Activated CD8-positive, alpha-beta memory T cell treated with anti-CD3 and anti-CD28 coated beads, Interleukin-2, amount 50 U/mL, for 4 hours (primary cell): ENCODE data around the gene UVSSA.
"Not testable (repeated sequence)": the region's sequence is repeated elsewhere in the genome, so short reads cannot be mapped to it uniquely, and the experiment has no call there.

Experiments
- DNase-seq: peaks from one replicate; pipeline ENCODE4 v3.0.0-alpha.2; 2020

Gene UVSSA

DNA sequence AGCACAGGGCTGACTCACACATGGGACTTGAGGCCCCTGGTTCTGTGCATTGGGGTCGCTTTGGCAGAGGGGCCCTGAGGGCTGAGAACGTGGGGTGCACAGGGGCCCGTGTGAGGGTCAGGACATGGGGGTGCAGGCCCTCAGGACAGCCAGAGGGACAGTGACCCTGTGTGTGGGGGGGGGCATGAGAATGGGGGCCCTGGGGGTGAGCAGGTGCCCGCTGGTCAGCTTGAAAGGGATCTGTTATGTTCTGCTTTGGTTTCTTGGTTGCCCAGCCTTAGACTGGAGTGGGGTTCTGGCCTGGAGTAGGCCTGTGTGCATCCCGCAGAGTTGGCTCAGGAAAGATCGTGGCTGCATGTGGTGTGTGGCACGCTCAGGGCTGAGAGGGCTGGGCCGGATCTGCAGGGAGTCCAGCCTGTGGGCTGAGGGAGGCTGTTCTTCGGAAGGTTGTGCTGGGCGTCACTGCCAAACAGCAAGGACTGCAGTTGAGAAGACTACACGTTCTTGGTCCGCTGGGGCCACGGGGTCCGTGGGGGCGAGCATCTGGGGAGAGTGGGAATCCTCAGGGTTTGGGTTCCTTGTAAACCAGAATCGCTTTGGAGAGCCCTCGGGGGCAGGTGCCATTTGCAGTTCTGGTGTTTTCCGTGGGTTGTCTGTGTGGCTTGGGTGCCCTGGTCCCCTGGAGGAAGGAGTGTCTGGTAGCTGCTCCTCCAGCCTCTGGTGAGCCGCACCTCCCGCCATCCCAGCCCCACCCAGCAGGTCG, 15.2 kb upstream of the UVSSA start:
- DNase-seq: no peak

DNA sequence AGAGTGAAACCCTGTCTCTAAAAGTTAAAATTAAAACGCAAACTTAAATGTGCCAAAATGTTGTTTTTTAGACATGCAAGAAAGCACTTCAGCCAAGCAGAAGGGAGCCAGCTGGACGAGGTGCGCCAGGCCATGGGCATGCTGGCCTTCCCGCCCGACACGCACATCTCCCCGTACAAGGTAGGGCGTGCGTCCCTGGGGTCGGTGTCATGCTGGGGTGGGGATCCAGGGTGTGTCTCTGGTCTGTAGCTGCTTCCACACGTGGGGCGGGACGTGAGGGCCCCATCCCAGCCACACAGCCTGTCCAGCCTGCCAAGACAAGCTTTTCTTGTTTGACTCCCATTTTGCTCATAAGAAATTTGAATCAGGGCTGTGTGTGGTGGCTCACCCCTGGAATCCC, 14.3 kb upstream of the UVSSA start:
- no peak for DNase-seq

DNA sequence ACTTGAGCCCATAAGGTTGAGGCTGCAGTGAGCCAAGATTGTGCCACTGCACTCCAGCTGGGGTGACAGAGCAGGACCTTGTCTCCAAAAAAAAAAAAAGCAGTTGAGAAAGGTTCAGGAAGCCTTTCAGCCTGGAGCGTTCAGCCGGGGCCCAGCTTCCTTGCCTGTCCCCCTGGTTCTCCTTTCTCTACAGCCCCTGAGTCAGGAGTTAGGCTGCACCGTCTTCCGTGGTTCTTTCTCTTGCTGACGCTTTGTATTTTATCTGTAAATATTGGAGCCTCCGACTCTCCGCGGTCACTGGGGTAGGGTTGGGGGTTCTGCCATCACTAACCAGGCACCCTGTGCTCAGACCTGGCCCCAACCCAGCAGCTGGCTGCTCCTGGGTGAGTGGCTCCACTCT, 13.8 kb upstream of the UVSSA start:
- DNase-seq: no peak

DNA sequence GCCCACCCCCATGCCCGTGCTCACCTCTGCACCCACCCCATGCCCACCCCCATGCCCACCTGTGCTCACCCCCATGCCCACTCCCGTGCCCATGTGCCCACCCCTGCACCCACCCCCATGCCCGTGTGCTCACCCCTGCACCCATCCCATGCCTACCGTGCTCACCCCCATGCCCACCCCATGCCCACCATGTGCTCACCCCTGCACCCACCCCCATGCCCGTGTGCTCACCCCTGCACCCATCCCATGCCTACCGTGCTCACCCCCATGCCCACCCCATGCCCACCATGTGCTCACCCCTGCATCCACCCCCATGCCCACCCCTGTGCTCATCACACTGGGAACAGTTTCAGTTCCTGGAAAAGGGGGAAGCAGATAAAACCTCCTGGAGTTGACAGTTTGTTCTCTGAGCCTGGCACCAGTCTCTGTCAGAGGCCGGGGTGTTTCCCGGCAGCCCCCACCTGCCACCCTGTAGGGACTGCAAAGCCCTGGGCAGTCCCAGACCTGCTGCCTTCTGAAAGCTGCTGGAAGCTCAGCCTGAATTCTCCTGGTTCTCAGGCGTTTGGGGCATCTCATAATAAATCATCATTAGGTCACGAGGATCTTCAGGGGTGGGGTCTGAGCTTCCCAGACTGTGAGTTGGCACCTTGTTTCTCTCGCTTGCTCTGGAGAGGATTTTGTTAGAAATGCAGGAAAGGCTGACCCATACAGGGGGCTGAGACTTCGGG, 13.0 kb upstream of the UVSSA start:
- DNase-seq: not testable (repeated sequence)

DNA sequence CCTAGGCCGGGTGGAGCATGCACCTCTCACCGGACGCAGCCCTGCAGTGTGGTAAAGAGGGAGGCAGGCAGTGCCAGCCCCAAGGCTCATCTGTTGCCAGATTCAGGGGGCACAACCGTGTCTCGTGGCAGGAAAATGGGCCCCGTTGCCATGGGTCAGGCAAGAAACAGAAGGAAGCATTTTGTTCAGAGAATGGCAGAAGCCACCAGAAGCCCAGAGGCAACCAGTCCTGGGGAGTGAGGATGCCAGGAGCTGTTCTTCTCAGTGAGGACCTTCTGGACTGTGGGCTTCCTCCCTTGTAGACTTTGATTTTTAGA, 12.5 kb upstream of the UVSSA start:
- no peak for DNase-seq

DNA sequence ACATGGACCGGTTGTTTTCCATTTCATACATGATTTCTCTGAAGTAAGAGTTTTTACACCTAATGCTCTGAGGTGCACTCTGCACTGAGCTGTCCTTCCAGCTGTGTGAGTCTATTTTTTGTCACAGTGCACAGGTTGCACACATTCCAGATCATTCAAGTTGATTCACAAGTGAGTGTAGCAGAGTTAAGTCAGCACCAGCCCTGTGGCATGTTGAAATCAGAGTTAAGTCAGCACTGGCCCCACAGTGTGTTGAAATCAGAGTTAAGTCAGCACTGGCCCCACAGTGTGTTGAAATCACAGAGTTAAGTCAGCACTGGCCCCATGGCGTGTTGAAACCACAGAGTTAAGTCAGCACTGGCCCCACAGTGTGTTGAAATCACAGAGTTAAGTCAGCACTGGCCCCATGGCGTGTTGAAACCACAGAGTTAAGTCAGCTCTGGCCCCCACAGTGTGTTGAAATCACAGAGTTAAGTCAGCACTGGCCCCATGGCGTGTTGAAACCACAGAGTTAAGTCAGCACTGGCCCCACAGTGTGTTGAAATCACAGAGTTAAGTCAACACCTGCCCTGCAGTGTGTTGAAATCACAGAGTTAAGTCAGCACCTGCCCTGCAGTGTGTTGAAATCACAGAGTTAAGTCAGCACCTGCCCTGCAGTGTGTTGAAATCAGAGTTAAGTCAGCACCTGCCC, 11.7 kb upstream of the UVSSA start:
- not testable (repeated sequence) for DNase-seq

DNA sequence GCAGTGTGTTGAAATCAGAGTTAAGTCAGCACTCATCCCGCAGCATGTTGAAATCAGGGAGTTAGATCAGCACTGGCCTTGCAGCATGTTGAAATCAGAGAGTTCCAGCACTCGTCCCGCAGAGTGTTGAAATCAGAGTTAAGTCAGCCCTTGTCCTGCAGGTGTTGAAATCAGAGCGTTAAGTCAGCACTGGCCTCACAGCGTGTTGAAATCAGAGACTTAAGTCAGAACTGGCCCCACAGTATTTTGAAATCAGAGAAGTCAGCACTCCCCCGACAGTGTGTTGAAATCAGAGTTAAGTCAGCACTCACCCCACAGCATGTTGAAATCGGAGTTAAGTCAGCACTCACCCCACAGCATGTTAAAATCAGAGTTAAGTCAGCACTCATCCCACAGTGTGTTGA, 10.9 kb upstream of the UVSSA start:
- DNase-seq: no peak

DNA sequence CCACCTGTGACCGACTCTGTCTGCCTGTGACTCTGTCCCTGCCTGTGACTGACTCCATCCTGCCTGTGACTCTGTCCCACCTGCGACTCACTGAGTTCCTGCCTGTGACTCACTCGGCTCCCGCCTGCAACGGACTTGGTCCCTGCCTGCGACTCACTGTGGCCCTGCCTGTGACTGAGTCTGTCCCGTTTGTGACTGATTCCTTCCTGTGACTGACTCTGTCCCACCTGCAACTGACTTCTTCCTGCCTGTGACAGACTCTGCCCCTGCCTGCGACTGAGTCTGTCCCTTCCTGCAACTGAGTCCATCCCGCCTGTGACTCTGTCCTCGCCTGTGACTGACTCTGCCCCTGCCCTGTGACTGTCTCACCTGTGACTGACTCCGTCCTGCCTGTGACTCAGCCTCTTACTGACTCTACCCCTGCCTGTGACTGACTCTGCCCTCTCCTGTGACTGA, 9.6 kb upstream of the UVSSA start:
- peak; percentile 67 for DNase-seq

DNA sequence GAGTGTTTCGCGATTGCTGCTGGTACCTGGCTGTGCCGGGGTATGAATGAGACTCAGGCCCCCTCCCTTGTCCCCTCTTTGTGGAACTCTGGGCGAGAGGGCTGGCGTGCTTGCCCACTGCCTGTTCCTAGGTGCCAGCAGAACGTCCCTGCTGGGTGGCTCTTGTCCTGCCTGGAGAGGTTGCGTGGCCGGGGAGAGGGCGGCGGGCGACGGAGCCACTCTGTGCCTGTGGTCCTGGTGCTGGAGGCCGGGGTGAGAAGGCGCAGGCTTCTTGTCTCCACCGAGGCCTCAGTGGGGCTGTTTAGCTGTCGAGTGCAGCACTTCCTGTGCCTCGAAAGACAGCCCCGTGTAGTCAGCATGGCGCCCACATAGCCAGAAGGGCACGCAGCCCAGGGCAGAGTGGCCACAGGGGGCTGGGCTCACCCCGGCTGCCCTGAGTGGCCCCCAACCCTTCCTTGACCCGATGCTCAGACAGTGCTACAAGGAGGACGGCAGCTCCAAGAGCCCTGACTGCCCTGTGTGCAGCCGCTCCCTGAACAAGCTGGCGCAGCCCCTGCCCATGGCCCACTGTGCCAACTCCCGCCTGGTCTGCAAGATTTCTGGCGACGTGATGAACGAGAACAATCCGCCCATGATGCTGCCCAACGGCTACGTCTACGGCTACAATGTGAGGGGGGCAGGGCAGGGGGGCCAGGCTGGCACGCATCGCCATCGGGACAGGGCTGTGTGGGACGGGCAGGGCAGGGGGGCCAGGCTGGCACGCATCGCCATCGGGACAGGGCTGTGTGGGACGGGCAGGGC, 8.9 kb upstream of the UVSSA start:
- DNase-seq: no peak

DNA sequence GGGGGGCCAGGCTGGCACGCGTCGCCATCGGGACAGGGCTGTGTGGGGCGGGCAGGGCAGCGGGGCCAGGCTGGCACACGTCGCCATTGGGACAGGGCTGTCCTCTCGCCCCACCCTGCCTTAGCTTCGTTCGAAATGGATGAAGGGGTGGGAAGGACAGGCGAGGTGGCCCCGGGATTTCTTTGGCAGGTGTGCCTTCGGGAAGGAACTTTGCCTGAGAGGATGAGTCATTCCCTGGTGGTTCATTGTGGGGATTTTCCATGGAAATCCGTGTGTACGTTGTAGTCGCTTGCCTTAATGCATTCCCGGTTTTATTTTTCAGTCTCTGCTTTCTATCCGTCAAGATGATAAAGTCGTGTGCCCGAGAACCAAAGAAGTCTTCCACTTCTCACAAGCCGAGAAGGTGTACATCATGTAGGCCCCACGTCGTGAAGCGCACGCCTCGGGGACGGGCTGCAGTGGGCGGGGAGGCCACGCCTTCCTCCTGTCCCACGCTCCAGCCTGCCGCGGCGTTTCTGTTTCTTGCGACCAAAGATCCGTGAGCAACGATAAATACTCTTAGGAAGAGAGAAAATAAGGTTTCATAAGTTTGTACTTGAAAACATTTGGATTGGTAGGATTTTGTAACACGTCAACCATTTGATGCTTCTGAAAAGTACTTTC, 8.1 kb upstream of the UVSSA start:
- DNase-seq: no peak

DNA sequence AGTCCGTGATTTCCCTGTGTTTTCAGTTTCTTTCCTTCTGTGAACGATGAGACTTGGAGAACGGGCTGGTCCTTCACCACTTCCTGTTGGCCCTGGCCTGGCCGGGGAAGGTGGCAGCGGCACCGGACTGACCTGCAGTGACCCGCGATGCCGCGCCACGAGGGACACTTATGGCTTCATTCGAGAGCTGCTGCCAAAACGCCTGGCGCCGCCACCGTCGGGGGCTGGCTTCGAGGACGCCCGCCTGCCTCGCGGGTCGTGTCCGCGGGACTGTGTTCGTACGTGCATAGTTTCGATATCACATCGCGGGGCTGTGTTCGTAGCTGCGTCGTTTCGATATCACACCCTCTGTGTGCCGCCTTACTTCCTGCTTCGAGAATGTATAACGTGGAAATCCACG, 7.5 kb upstream of the UVSSA start:
- DNase-seq: no peak

DNA sequence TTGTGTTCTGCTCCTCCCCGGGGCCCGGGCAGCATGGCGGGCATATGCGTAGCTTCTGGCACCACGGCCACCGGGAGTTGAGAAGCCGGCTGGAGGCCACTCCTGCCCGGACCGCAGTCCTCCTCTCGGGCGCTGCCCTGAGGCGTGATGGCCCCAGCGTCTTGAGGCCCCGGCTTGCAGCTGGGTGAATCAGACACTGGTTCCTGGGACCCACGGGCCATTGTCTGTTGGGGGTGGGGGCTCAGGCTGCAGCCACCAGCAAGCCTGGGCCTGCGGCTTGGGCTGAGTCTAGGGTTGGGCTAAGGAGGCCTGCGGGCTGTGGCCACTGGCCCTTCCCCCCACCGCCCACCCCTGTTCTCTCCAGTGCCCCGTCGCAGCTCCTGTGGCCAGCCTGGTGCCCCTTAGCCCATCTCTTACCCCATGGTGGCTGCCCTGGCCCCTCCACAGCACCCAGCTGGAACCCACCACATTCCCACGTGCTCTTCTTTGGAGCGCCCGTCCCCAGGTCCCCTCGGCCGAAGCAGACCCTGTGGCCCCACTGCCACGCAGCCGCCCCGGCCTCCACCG, 6.7 kb upstream of the UVSSA start:
- DNase-seq: no peak

DNA sequence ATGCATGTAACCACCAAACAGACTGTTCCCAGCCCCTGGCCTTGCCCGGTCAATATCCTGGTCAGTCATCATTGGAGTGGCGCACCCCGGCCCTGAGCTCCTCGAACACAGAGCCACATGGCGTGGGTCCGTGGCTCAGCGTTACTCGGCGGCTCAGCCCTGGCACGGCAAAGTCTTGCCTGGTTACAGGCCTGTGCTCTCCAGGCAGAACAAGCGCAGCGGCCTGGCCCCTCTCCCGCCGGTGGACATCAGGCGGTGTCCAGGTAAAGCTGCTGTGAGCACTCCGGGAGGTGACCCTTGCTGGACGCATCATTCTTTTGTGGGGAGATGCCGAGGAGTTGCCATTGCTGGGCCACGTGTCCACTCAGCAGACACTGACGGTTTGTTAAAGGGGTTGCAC, 6.1 kb upstream of the UVSSA start:
- no peak for DNase-seq

DNA sequence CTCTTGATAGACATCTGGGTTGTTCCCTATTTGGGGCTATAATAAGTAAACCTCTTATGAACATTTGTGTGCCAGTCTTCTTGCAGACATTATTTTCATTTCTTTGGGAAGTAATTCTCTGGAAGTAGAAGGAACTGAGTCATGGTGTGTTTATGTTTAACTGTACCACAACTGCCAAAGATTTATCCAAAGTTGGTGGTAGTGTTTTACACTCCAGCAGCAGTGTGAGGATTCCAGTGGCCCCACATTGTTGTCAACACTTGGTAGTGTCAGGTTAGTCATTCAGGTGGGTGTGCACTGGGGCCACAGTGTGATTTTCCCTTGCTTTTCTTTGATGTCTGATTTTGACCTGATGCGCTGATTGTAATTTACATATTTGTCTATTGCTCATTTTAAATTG, 5.0 kb upstream of the UVSSA start:
- no peak for DNase-seq

DNA sequence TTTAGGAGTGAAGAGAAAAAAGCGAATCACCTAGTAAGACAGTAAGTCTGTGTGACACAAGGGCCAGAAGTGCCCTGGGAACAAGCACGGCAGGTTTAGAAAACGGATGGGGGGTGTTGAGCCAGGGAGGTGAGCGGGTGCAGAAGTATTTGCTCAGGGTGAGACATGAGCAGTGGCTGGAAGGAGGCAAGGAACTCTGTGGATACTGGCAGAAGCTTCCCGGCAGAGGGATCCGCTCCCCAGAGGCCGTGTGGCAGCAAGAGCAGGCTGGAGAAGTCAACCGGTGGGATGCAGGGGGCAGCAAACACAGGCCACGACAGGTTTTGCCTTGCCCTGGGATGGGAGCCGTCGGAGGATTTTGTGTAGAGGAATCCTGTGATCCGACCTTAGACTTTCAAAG, 2.3 kb upstream of the UVSSA start:
- no peak for DNase-seq

DNA sequence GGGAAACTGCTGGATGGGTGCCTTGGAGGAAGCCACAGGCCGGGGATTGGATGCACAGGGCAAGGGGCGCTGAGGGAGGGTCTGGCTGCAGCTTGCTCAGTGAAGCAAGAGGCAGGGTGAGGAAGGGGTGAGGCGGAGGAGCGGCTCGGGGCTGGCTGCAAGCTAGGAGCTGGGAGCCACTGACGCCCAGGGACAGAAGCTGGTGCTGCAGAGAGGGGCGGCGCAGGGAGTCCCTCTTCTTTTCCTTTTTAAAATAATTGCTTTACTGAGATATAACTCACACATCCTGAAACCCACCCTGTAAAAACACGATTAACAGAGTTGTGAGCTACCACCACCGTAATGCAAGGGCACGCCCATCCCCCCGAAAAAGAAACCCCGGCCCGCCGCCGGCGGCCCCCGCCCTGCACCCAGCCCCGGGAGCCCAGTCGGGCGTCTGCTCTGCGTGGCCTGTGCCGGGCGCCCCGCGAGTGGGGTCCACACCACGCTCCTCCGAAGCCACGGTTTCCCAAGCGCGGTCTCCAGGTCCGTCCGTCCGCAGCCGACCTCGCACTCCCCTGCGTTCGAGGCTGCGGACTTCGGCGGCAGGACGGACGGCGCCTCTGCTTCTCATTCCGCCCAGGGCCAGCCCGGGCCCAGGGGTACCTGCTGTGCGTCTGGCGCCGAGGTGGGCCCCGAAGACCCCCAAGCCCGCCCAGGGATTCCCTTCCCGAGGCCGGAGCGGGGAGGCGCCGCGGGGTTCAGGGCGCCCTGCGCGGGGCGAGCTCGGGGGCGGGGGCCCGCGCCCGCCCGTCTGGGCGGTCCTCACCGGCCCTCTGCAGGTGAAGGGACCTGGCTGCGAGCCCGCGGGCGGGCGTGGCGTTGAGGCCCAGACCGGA, 866 bp upstream of the UVSSA start:
- DNase-seq: peak; percentile 59

DNA sequence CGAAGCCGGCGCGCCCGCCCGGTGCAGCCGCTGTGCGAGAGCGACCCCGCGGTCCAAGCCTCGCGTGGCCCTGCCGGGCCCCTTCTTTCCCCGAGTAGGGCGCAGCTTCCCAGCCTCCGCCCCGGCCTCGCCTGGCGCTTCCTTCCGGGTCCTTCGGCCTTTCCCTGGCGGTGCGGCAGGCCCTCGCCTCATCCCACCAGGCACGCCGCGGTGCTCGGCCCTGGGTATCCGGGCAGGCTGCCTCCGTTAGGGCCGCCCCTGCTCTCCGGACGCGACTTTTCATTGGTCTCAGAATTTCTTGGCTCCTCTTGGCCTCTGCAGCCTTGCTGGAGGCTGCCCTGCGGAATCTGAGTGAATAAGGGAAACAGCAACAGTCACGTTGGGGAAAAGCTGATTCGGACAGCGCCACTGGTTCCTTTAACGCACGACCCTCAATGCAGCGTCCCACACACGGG, 429 bp downstream of the UVSSA start:
- DNase-seq: no peak

DNA sequence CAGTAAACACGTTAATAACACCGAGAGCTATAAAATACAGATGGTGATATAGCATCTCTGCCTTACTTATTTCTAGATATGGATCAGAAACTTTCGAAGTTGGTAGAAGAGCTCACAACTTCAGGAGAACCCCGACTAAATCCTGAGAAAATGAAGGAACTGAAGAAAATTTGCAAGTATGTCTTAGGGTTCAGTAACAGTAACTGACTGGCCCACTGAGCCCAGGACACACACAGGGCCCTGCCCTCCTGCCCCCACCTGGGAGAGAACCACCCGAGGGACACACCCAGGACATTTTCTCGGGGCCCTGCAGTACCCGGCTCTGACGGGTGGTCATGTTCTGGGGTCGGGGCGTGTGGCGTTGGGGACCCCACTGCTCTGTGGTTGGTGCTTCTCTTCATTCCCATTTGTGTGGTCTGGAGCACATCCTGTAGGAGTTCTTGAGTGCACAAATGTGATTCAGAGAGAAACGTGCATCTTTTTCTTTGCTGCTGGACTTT, 1.1 kb downstream of the UVSSA start:
- DNase-seq: no peak

DNA sequence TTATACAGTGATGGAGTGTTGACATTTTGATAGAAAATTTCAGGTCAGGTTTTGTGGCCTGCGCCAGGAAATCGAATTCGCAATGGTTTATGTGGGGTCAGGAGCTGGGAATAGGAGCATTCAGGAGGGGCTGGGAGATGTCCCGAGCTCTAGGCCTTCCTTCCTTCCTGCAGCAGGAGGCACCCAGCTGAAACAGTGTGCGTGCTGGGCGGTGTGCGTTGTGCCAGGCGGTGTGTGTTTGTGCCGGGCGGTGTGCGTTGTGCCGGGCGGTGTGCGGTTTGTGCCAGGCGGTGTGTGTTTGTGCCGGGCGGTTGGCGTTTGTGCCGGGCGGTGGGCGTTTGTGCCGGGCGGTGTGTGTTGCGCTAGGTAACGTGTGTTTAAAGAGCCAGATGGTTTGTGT, 1.7 kb downstream of the UVSSA start:
- no peak for DNase-seq

DNA sequence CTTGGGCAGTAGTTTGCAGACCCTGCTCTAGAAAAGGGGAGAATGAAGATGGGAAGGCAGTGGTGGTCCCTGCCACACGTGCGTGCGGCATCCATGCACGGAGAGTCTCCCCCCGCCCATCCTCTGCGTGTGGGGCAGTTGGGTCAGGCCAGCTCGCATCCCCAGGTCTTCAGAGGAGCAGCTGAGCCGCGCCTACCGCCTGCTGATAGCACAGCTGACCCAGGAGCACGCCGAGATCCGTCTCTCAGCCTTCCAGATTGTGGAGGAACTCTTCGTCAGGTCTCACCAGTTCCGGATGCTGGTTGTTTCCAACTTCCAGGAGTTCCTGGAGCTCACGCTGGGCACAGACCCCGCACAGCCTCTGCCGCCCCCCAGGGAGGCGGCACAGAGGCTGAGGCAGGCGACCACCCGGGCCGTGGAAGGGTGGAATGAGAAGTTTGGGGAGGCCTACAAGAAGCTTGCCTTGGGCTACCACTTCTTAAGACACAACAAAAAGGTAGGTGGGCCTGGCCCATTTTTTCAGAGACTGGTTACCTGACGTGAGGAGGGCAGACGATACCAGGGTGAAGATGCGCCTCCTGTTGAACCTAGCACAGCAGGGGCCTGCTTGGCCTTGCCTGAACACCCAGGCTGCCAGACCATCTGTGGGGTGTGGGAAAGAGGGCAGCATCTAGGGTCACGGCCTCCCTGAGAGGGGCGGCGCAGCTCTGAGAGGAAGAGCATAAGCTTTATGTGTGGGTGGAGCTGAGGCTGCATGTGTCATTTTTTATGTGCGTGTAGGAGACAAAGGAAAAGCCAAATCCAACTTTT, 2.6 kb downstream of the UVSSA start:
- no peak for DNase-seq
